Liver (tissue), 9 donors: ENCODE data around the gene FLAD1. TPM values are rescaled to one million over a fixed set of nuclear protein-coding genes. Genes with fewer than 3 reads are reported as not detected.

Experiments used
- DNase-seq: peaks from one replicate; pipeline ENCODE4 v3.0.0-alpha.2; 2017; ENCODE audit warnings: low spot score
- H3K27ac ChIP-seq, 2 donors: one replicate each; pipeline ENCODE4 v1.7.0; 2013; ENCODE audit warnings: inconsistent platforms in 2 of 2, low read length in 2 of 2, control low read depth in 1 of 2, low read depth in 1 of 2, mild to moderate bottlenecking in 1 of 2
- H3K27me3 ChIP-seq, 4 donors: one replicate each; pipeline versions ENCODE4 v1.6.1 to v1.7.0; 2013; ENCODE audit warnings: low read length in 3 of 4, inconsistent platforms in 1 of 4, mild to moderate bottlenecking in 1 of 4, moderate library complexity in 1 of 4; ENCODE audit not compliant: control insufficient read depth in 4 of 4, insufficient read depth in 4 of 4
- H3K36me3 ChIP-seq, 4 donors: one replicate each; pipeline versions ENCODE4 v1.6.1 to v1.7.0; 2013; ENCODE audit warnings: low read length in 3 of 4, mild to moderate bottlenecking in 3 of 4, low read depth in 1 of 4, moderate library complexity in 1 of 4; ENCODE audit not compliant: control insufficient read depth in 4 of 4, insufficient read depth in 3 of 4
- H3K4me1 ChIP-seq, 4 donors: one replicate each; pipeline versions ENCODE4 v1.6.1 to v1.7.0; 2013; ENCODE audit warnings: low read length in 3 of 4, mild to moderate bottlenecking in 3 of 4, moderate library complexity in 1 of 4; ENCODE audit not compliant: control insufficient read depth in 4 of 4, insufficient read depth in 4 of 4
- H3K4me3 ChIP-seq, 3 donors: one replicate each; pipeline versions ENCODE4 v1.6.1 to v1.7.0; 2013; ENCODE audit warnings: low read length in 3 of 3, control low read depth in 1 of 3, low read depth in 1 of 3, mild to moderate bottlenecking in 1 of 3
- H3K9ac ChIP-seq, 2 donors: one replicate each; pipeline ENCODE4 v1.7.0; 2013; ENCODE audit warnings: low read length in 2 of 2, mild to moderate bottlenecking in 2 of 2, moderate library complexity in 2 of 2, control low read depth in 1 of 2, low read depth in 1 of 2
- H3K9me3 ChIP-seq, 4 donors: one replicate each; pipeline versions ENCODE4 v1.6.1 to v1.7.0; 2013; ENCODE audit warnings: low read length in 3 of 4; ENCODE audit not compliant: control insufficient read depth in 4 of 4
- ATF3 ChIP-seq: IDR thresholded peaks from 2 replicates; pipeline ENCODE4 v1.6.1; 2016; ENCODE audit warnings: antibody characterized with exemption
- FOXA1 ChIP-seq: IDR thresholded peaks from 2 replicates; pipeline ENCODE4 v1.6.1; 2016; ENCODE audit warnings: antibody characterized with exemption
- FOXA2 ChIP-seq: IDR thresholded peaks from 2 replicates; pipeline ENCODE4 v1.6.1; 2016; ENCODE audit warnings: antibody characterized with exemption
- HNF4A ChIP-seq, 2 donors: conservative IDR thresholded peaks; 2 replicates each; pipeline ENCODE4 v1.6.1; 2016; ENCODE audit warnings: antibody characterized with exemption in 2 of 2, mild to moderate bottlenecking in 2 of 2
- HNF4G ChIP-seq: IDR thresholded peaks from 2 replicates; pipeline ENCODE4 v1.6.1; 2016; ENCODE audit warnings: antibody characterized with exemption
- MAX ChIP-seq: IDR thresholded peaks from 2 replicates; pipeline ENCODE4 v1.6.1; 2016; ENCODE audit warnings: antibody characterized with exemption
- NR2F2 ChIP-seq: IDR thresholded peaks from 2 replicates; pipeline ENCODE4 v1.6.1; 2016; ENCODE audit warnings: antibody characterized with exemption
- RAD21 ChIP-seq, 2 donors: IDR thresholded peaks; 2 replicates each; pipeline ENCODE4 v1.6.1; 2016; ENCODE audit warnings: antibody characterized with exemption in 2 of 2, mild to moderate bottlenecking in 2 of 2
- REST ChIP-seq: IDR thresholded peaks from 2 replicates; pipeline ENCODE4 v1.6.1; 2016; ENCODE audit warnings: antibody characterized with exemption, mild to moderate bottlenecking
- RXRA ChIP-seq, 2 donors: IDR thresholded peaks; 2 replicates each; pipeline ENCODE4 v1.6.1; 2017 to 2018; ENCODE audit warnings: antibody characterized with exemption in 2 of 2, mild to moderate bottlenecking in 1 of 2
- SP1 ChIP-seq: IDR thresholded peaks from 2 replicates; pipeline ENCODE4 v1.6.1; 2018; ENCODE audit warnings: antibody characterized with exemption, mild to moderate bottlenecking
- TAF1 ChIP-seq: conservative IDR thresholded peaks from 2 replicates; pipeline ENCODE4 v1.6.1; 2016; ENCODE audit warnings: antibody characterized with exemption, mild to moderate bottlenecking
- ZBTB33 ChIP-seq: IDR thresholded peaks from 2 replicates; pipeline ENCODE4 v1.6.1; 2016; ENCODE audit warnings: antibody characterized with exemption
- WGBS: extraction: QIAGEN DNeasy Blood & Tissue Kit; methylation state at CpG from one replicate; pipeline ENCODE4 v1.1.7; 2013; 5-methylcytosine and 5-hydroxymethylcytosine counted together
- polyA plus RNA-seq, 2 donors: library from polyadenylated mRNA; stranded (reverse) in 1 of 2; unstranded in 1 of 2; fragments of 200-250 nt in 1 of 2; fragments of >200 nt in 1 of 2; fragmentation: Nextera tagmentation in 1 of 2; extraction: Ambion mirVana in 1 of 2; gene quantifications; one replicate each; pipeline versions ENCODE4 v1.2.1 to v1.2.3, GENCODE V29; 2013 to 2015
- total RNA-seq, 2 donors: library from RNA; depleted of rRNA; stranded (reverse); fragments of >200 nt; gene quantifications; one replicate each; pipeline ENCODE4 v1.2.3, GENCODE V29; 2014
- donor health status: healthy.
- donor health status: healthy.
- donor health status: healthy.
- donor health status: healthy.
- donor health status: healthy.

The FLAD1 gene
- total and polyA plus RNA-seq, 4 donors, result 10.4 to 31.6 (median 22.5) TPM

GRCh38 chr1:155010211-155010918, 27.2 kb downstream of the FLAD1 start:
- Histone ChIP-seq H3K27me3 (no peaks in the 10 kb centered on the region), H3K27ac (peak overlapping the region in 1 of 2 donors; percentile 29), H3K36me3 (peaks cover 0 to 13% (median 6%) of the 10 kb centered on the region in 4 donors), H3K4me3 (no peak overlapping the region), H3K9me3 (no peaks in the 10 kb centered on the region), H3K4me1 (peaks cover 61 to 92% (median 77%) of the 10 kb centered on the region in 4 donors), H3K9ac (no peak overlapping the region)
- WGBS, result 64% methylated on average over 11 of the region's 11 CpGs
- TF ChIP-seq FOXA2, result no peak
- peak in 1 of 2 donors; percentile 35 for TF ChIP-seq HNF4A (conservative IDR thresholded peaks at IDR 0.05)
- DNase-seq, result no peak

- Histone ChIP-seq H3K4me3 (no peak overlapping the region), H3K9me3 (no peaks in the 10 kb centered on the region), H3K36me3 (peaks cover 3 to 19% (median 7%) of the 10 kb centered on the region in 4 donors), H3K27ac (peak overlapping the region; percentile 8 to 13), H3K9ac (no peak overlapping the region), H3K4me1 (peaks cover 56 to 90% (median 72%) of the 10 kb centered on the region in 4 donors), H3K27me3 (no peaks in the 10 kb centered on the region)
- WGBS, result 83% methylated on average over 5 of the region's 5 CpGs
- no peak for DNase-seq
- no peak for TF ChIP-seq ZBTB33
- no peak for TF ChIP-seq REST
- no peak for TF ChIP-seq ATF3
- TF ChIP-seq NR2F2, result no peak
- TF ChIP-seq HNF4A (conservative IDR thresholded peaks at IDR 0.05), result no peak
- TF ChIP-seq TAF1, result no peak
Observed at GRCh38 chr1:155011004-155011416, 27.9 kb downstream of the FLAD1 start.

GRCh38 chr1:155011437-155012025, 28.4 kb downstream of the FLAD1 start:
- Histone ChIP-seq H3K27me3 (no peaks in the 10 kb centered on the region), H3K9ac (no peak overlapping the region), H3K36me3 (peaks cover 3 to 19% (median 9%) of the 10 kb centered on the region in 4 donors), H3K27ac (peak overlapping the region; percentile 8 to 13), H3K4me3 (no peak overlapping the region), H3K4me1 (peaks cover 53 to 90% (median 67%) of the 10 kb centered on the region in 4 donors), H3K9me3 (no peaks in the 10 kb centered on the region)
- 91% methylated on average over 6 of the region's 6 CpGs for WGBS
- TF ChIP-seq HNF4G (no peak), ZBTB33 (no peak), REST (no peak), HNF4A (conservative IDR thresholded peaks at IDR 0.05) (no peak), FOXA1 (no peak), ATF3 (no peak), SP1 (no peak), RXRA (IDR thresholded peaks at IDR 0.05) (no peak), RAD21 (IDR thresholded peaks at IDR 0.05) (no peak), MAX (no peak)
- no peak for DNase-seq
